Stimulated activated CD4-positive, alpha-beta T cell treated with anti-CD3 and anti-CD28 coated beads, Interleukin-1b, Interleukin-23, amount 100 ng/mL, for 1 hour (primary cell): ENCODE measurements around the gene SMIM22.
A peak's percentile ranks its signal among the peaks of the same experiment; 100 is the strongest.

Experiments
- DNase-seq, 2 donors: peaks; one replicate each; pipeline ENCODE4 v3.0.0-alpha.2; 2020; ENCODE audit warnings: low read depth in 2 of 2

The SMIM22 gene

GRCh38 chr16:4795181-4795827 is at the start of gene SMIM22:
SMIM22 (plus strand) TSS chr16:4795369; CDS start chr16:4795735, 366 bp downstream.
- DNase-seq, result no peak

- no peak for DNase-seq
Observed at GRCh38 chr16:4746215-4746614, 49.0 kb upstream of the SMIM22 start.

DNA sequence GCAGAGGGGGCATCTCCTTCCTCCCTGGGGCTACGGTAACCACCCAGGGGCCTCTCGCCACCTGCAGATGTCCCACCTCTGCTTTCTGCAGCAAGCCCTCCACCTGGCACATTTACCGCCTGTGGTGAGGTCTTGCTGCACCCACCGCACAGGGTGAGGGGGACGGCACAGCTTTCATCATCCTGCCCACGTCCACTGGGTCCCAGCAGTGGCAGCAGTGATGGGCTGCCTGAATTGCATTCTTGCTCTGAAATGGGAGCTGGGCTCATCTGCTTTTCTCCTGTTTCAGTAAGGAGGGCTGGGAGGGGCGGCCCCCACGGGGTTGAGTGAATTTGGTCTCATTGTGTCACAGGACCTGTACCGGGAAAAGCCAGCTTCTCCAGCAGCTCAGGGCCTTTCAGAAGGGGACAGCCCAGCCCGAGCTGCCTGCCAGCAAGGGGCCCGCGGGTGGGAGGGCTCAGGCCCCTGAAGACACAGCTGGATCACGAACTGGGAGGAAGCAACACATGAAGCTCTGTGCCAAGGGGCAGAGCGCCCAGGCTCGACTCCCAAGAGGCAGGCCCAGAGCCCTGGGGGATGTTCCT is 48.1 kb upstream of the SMIM22 start:
- DNase-seq, result no peak

DNA sequence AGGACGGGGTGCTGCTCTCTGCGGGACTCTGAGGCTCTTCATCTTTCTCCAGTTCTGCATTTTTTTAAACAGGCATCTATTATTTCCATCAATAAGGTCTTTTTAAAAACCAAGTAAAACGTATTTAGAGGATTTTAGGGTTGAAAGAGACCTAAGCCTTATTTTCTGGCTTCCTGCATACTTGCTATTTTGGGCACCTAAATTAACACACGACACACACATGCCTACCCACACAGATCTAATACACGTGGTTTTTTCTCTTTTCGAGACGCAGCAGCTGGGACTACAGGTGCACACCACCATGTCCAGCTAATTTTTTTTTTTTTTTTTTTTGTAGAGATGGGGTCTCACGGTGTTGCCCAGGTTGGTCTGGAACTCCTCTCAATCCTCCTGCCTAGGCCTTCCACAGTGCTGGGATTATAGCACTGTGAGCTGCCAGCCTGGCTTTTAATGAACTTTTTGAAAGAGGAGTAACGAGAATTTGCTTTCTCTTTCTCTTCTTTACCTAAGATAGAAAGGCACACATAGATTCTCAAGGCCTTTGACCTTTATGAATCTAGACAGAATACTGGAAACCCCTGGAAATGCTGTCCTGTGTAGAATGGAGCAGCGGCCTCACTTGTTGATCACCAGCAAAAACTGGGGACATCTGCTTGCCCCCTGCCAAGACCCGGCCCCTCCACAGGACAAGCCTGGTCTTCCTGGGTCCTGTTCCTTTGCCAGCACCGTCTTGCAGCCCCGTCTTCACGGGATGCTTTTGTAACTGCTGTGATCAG is 47.1 kb upstream of the SMIM22 start:
- no peak for DNase-seq

GRCh38 chr16:4748682-4749411 is 46.3 kb upstream of the SMIM22 start:
- no peak for DNase-seq

- no peak for DNase-seq
Observed at GRCh38 chr16:4749700-4750257, 45.4 kb upstream of the SMIM22 start.

GRCh38 chr16:4750896-4751295 is 44.3 kb upstream of the SMIM22 start:
- DNase-seq, result no peak

GRCh38 chr16:4752351-4753100 is 42.6 kb upstream of the SMIM22 start:
- DNase-seq, result no peak

DNA sequence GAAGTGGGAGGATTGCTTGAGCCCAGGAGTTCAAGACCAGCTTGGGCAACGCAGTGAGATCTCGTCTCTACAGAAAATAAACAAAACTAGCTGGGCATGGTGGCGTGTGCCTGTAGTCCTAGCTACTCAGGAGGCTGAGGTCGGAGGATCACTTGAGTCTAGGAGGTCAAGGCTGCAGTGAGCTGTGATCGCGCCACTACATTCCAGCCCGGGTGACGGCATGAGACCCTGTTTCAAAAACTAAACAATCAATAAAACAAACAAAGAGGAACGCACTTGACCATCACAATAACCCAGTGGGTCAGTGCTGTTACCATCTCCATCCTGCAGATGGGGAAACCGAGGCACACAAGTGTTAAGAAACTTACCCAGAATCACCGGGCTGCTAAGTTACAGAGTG is 41.9 kb upstream of the SMIM22 start:
- DNase-seq, result no peak

DNA sequence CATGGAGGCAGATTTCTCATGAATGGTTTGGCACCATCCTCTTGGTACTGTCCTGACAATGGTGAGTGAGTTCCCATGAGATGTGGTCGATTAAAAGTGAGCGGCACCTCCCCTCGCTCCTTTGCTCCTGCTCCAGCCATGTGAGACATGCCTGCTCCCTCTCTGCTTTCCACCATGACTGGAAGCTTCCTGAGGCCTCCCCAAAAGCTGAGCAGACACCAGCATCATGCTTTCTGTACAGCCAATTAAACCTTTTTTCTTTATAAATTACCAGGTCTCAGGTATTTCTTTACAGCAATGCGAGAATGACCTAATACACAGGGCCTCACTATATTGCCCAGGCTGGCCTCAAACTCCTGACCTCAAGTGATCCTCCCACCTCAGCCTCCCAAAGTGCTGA is 40.3 kb upstream of the SMIM22 start:
- DNase-seq, result no peak

- DNase-seq, result no peak
Observed at GRCh38 chr16:4755687-4756086, 39.5 kb upstream of the SMIM22 start.

- no peak for DNase-seq
Observed at GRCh38 chr16:4760221-4760910, 34.8 kb upstream of the SMIM22 start.

GRCh38 chr16:4762205-4762604 is 33.0 kb upstream of the SMIM22 start:
- no peak for DNase-seq

GRCh38 chr16:4763791-4764190 is 31.4 kb upstream of the SMIM22 start:
- DNase-seq, result no peak

DNA sequence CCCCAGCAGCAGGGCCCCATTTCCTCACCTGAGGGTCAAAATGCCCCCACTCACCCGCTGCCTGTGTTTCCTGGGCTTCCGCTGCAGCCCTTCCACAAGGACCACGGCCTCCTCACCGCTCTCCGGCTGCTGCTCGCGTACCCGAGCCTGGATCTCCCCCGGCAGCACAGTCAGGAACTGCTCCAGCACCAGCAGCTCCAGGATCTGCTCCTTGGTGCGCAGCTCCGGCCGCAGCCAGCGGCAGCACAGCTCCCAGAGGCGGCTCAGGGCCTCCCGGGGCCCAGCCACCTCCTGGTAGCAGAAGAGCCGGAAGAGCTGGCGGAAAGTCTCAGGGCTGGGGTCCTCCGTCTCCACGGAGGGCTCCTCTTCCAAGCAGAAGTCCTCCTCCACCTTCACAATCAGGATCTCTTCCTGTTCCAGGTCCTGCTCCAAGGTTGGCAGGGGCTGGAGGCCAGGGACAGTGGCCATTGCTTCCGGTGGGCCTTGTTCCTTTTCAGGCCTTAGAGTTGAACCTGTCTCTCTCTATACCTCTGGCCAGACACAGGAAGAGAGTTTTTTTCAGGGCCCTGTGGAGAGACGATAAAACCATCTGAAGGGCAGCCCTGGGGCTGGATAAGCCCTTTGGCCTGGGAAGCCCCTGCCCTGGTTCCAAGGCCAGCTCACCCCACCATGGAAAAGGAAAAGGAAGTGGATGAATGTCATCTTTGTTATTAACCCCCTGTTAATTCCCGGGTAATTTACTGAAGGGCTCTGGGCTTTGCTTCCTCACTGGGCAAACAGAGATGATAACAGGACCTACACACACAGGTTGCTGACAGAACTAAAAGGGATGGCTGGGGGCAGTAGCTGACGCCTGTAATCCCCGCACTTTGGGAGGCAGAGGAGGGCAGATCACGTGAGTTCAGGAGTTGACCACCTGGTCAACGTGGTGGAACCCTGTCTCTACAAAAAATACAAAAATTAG is 29.4 kb upstream of the SMIM22 start:
- DNase-seq, result no peak

DNA sequence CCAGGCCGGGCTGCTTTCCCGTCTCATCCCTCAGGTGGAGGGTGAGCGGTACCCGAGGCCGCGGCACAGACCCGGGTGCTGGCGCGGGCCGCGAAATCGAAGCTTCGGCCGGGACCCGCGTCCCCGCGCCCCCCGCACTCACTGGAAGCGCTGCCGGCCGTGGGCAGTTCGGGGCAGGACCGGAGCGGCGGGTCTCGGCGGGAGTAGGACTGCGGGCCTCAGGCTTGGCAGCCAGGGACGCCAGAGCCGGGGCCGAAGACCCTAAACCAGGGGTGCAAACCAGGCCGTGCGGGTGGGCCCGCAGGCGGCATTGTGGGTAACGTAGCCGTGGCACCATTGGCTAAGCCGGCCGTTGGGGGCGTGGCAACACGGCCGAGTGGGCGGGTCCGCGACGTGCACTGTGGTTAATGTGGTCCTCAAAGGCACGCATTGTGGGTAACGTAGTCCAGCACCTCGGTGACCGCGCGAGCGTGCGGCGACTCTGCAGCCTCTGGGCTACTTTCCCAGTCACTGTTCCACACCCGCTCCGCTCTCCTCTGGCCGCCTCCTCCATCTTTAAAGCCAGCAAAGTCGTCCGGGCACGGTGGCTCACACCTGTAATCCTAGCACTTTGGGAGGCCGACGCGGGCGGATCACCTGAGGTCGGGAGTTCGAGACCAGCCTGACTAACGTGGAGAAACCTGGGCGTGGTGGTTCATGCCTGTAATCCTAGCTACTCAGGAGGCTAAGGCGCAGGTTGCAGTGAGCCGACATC is 28.1 kb upstream of the SMIM22 start, which contains the start of gene ZNF500:
Gene ZNF500 (minus strand): TSS at position 288 of the 754 bp plus-strand sequence. CDS start 1,184 bp downstream, outside the sequence.
- peak; percentile 82 to 98 for DNase-seq

DNA sequence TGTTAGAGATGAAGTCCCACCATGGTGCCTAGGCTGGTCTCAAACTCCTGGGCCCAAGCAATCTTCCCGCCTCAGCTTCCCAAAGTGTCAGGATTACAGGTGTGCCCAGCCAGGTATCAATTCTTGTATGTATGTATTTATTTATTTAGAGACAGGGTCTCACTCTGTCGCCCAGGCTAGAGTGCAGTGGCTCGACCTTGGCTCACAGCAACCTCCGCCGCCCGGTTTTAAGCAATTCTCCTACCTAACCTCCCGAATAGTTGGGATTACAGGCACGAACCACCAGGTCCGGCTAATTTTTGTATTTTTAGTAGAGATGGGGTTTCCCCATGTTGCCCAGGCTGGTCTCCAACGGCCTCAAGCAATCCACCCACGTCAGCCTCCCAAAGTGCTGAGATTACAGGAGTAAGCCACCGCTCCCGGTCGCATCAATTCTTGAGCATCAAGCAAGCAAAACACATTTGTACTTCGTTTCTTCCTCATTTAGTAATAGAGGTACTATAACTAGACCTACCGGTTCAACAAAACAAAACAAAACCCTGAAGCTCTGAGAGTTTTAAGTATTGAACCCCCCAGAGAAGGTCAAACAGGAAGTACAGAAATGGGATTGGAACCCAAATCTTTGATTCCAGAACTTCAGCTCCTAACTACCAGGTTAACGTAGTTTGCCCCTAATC is 27.2 kb upstream of the SMIM22 start:
- no peak for DNase-seq
